Psoas muscle (tissue), 8 donors: ENCODE results near the gene CRACR2A. TPM values are rescaled to one million over a fixed set of nuclear protein-coding genes. Genes with fewer than 3 reads are reported as not detected.

Experiments
- ATAC-seq, 4 donors: fragments of 200-7000 bp; cut with Tn5 transposase; one replicate each; pipeline ENCODE4 v1.9.1; 2020; ENCODE audit warnings: moderate library complexity in 3 of 4, mild to moderate bottlenecking in 2 of 4
- DNase-seq, 2 donors: peaks; one replicate each; pipeline ENCODE4 v3.0.0-alpha.2; 2020
- H3K27ac ChIP-seq: fragments of 200-600 bp; one replicate; pipeline ENCODE4 v1.8.0; 2022
- H3K27me3 ChIP-seq, 3 donors: fragments of 200-600 bp in 1 of 3; one replicate each; pipeline versions ENCODE4 v1.6.1 to v1.8.0; 2013 to 2022; ENCODE audit warnings: low read length in 2 of 3, mild to moderate bottlenecking in 2 of 3, moderate library complexity in 1 of 3; ENCODE audit not compliant: insufficient read depth in 3 of 3
- H3K36me3 ChIP-seq, 2 donors: fragments of 200-600 bp in 1 of 2; one replicate each; pipeline versions ENCODE4 v1.6.1 to v1.8.0; 2013 to 2022; ENCODE audit warnings: low read depth in 1 of 2, mild to moderate bottlenecking in 1 of 2, moderate library complexity in 1 of 2; ENCODE audit not compliant: insufficient read depth in 1 of 2
- H3K4me1 ChIP-seq: fragments of 200-600 bp; one replicate; pipeline ENCODE4 v1.8.0; 2022
- H3K4me3 ChIP-seq: fragments of 200-600 bp; one replicate; pipeline ENCODE4 v1.8.0; 2022; ENCODE audit warnings: mild to moderate bottlenecking
- H3K9me3 ChIP-seq: fragments of 200-600 bp; one replicate; pipeline ENCODE4 v1.8.0; 2022
- WGBS, 3 donors: extraction: QIAGEN DNeasy Blood & Tissue Kit; methylation state at CpG; one replicate each; pipeline versions ENCODE4 v1.1.6 to v1.1.7; 2013; 5-methylcytosine and 5-hydroxymethylcytosine counted together
- intact Hi-C, 2 donors: fragments of 100-400 bp; cut with DNase I; formaldehyde crosslinking; loops; one replicate each; pipeline versions ENCODE4 v1.11.0 to v1.14.2; 2022
- polyA plus RNA-seq, 3 donors: library from polyadenylated mRNA; stranded (reverse); fragments of 200-250 nt; gene quantifications; one replicate each; pipeline ENCODE4 v1.2.3, GENCODE V29; 2013
- total RNA-seq, 4 donors: library from RNA; stranded (reverse); fragmentation: NEBNext Ultra II Directional in 2 of 4; extraction: Animal tissue kit (Norgen Biotek cat#: 25700) in 2 of 4; gene quantifications; one replicate each; pipeline versions ENCODE4 v1.2.1 to v1.2.4, GENCODE V29; 2021 to 2023
- TF ChIP-seq, protein P1 (sequence below): fragments of 200-600 bp; IDR thresholded peaks from one replicate; pipeline ENCODE4 v1.8.0; 2022; ENCODE audit warnings: antibody characterized with exemption
- donor health status: healthy with polysubstance abuse.
- donor health status: DM: no; HTN: no; CAD: no; lungs with moderate emphysema.
- donor health status: Bipolar disorder and iron deficiency.
- donor health status: healthy.
- donor health status: DM: yes; HTN: yes; CAD: no.
- donor health status: DM: no; HTN: no; CAD: no.
- donor health status: DM: no; HTN: no; CAD: no.
- donor health status: DM: yes; HTN: yes; CAD: no.

CRACR2A gene
- total and polyA plus RNA-seq, 7 donors: 0.24 to 1.7 (median 0.87) TPM

DNA sequence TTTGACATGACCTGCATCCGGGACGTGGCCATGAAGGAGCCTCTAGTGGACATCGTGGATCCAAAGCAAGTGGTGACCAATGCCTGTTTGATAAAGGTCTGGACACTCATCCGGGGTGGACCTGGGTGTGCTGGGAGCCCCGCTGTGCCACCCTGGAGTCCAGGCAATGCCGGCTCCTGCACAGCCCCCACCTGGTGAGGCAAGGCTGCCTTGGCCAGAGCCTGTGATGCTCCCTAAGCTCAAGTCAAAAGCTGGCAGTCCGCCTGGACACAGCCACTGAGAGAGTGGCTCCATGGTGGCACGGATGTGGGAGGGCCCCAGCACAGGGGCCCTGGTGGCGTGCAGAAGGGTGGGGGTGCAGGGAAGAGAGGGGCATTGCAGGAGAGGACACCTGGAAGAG, 176.0 kb downstream of the CRACR2A start:
- no peak for ATAC-seq
- 86 to 93% (median 92%) methylated on average over 9 of the region's 9 CpGs for WGBS, 3 donors

DNA sequence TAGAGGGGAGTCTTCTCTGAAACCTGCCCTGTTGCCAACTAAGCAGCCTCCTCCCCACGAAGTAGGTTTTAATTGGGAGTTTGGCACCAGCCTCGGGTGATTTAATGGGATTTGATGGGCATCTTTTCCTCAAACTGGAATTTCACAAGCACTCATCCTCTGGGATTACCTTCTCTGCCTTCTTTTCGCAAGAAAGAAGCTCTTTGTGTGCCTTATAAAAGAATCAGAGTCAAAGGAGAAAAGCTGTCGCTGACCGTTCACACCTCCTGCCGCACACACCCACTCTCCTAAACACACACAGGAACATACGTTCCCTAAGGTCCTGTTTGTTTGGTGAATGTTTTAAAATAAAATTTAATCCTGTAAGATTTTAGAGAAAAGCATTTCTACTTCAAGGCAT, 177.9 kb downstream of the CRACR2A start:
- Histone ChIP-seq H3K4me1 (no peaks in the 10 kb centered on the region), H3K4me3 (no peak overlapping the region), H3K27me3 (no peaks in the 10 kb centered on the region), H3K27ac (no peak overlapping the region), H3K9me3 (no peaks in the 10 kb centered on the region), H3K36me3 (no peaks in the 10 kb centered on the region)
- DNase-seq (no peak), ATAC-seq (no peak)
- WGBS, 3 donors: 65 to 72% (median 68%) methylated on average over 7 of the region's 7 CpGs
- TF ChIP-seq, protein P1, sequence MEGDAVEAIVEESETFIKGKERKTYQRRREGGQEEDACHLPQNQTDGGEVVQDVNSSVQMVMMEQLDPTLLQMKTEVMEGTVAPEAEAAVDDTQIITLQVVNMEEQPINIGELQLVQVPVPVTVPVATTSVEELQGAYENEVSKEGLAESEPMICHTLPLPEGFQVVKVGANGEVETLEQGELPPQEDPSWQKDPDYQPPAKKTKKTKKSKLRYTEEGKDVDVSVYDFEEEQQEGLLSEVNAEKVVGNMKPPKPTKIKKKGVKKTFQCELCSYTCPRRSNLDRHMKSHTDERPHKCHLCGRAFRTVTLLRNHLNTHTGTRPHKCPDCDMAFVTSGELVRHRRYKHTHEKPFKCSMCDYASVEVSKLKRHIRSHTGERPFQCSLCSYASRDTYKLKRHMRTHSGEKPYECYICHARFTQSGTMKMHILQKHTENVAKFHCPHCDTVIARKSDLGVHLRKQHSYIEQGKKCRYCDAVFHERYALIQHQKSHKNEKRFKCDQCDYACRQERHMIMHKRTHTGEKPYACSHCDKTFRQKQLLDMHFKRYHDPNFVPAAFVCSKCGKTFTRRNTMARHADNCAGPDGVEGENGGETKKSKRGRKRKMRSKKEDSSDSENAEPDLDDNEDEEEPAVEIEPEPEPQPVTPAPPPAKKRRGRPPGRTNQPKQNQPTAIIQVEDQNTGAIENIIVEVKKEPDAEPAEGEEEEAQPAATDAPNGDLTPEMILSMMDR: no peak
- intact Hi-C loops: no loop called here

More for the DNA sequence above, 176.0 kb downstream of the CRACR2A start:
- intact Hi-C loops: no loop called here
- TF ChIP-seq, protein P1: no peak
- DNase-seq: no peak
- no peaks in the 10 kb centered on the region for H3K36me3 ChIP-seq
- no peaks in the 10 kb centered on the region for H3K9me3 ChIP-seq
- H3K27ac ChIP-seq: no peak overlapping the region
- no peaks in the 10 kb centered on the region for H3K4me1 ChIP-seq
- H3K4me3 ChIP-seq: no peak overlapping the region
- no peaks in the 10 kb centered on the region for H3K27me3 ChIP-seq

DNA sequence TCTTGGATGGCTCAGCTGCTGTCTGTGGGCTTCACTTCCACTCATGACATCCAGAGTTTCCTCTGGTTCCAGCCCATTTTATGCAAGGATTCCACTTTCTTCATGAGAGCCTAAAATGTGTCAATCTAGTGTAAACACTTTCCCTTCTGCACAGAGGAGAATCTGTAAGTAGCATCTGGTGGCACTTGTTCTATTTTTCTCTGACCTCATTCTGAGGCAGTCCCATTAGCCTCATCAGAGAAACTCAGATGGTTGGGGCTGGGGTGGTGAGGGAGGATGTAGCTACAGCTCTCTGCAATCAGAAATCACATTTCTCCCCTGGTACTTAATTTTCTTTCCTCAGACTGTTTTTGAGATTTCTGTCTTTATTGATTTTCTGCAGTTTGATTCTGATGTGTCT, 180.3 kb downstream of the CRACR2A start:
- H3K36me3 ChIP-seq: no peaks in the 10 kb centered on the region
- no peaks in the 10 kb centered on the region for H3K4me1 ChIP-seq
- H3K27me3 ChIP-seq: no peaks in the 10 kb centered on the region
- ATAC-seq (no peak), DNase-seq (no peak)
- TF ChIP-seq, protein P1: no peak
- intact Hi-C loops: no loop called here
- no peaks in the 10 kb centered on the region for H3K9me3 ChIP-seq
- H3K4me3 ChIP-seq: no peak overlapping the region
- no peak overlapping the region for H3K27ac ChIP-seq

DNA sequence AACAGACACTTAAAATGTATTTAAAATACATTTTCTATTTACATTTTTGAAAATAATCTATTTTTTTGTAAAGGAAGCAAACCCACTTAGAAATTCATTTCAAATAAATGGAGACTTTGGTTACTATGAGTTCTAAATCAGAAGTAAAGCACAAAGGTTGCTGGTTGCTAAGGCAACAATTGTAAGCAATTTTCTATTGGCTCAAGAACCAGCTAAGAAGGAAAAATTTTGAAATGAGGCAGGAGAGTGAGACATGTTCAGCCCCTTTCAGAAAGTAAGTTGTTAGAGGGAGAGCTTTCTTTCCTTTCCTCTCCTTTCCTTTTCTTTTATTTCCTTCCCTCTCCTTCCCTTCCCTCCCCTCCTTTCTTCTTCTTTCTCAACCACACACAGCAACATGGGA, 181.2 kb downstream of the CRACR2A start:
- Histone ChIP-seq H3K27me3 (no peaks in the 10 kb centered on the region), H3K9me3 (no peaks in the 10 kb centered on the region), H3K4me3 (no peak overlapping the region), H3K36me3 (no peaks in the 10 kb centered on the region), H3K4me1 (no peaks in the 10 kb centered on the region), H3K27ac (no peak overlapping the region)
- intact Hi-C loops: no loop called here
- ATAC-seq: no peak
- TF ChIP-seq, protein P1: no peak
- no peak for DNase-seq

DNA sequence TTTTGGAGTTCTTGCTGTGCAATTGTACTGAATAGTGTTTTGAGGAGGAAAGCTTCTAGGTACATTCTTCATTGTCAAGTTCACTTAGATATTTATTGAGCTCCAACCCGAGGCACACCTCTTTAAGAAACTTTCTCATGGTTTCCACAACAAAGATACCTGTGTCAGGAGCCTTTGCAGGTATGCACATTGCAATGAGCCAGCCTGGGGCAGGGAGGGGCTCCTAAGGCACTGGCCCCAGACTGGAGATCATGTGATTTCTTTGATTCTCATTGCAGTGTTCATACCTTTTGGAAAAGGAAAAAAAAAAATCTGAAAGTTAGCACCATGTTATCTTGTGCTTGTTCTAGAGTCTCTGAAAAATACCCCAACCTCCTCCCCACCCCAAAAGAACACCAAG, 181.6 kb downstream of the CRACR2A start:
- H3K4me1 ChIP-seq: no peaks in the 10 kb centered on the region
- no peaks in the 10 kb centered on the region for H3K36me3 ChIP-seq
- no peak overlapping the region for H3K27ac ChIP-seq
- ATAC-seq (no peak), DNase-seq (no peak)
- no peaks in the 10 kb centered on the region for H3K27me3 ChIP-seq
- TF ChIP-seq, protein P1: no peak
- H3K4me3 ChIP-seq: no peak overlapping the region
- no peaks in the 10 kb centered on the region for H3K9me3 ChIP-seq
- 33 to 50% (median 39%) methylated on average over 1 of the region's 1 CpG for WGBS, 3 donors
- intact Hi-C loops: no loop called here
